CD4-positive, alpha-beta T cell treated with Interferon alpha-2 for 1 hour (primary cell): Measurements from ENCODE around the gene PLEKHM3.
A peak's percentile ranks its signal among the peaks of the same experiment; 100 is the strongest.

ENCODE experiments used
- DNase-seq, 2 donors: peaks; one replicate each; pipeline ENCODE4 v3.0.0-alpha.2; 2020 to 2022

The PLEKHM3 gene

DNA sequence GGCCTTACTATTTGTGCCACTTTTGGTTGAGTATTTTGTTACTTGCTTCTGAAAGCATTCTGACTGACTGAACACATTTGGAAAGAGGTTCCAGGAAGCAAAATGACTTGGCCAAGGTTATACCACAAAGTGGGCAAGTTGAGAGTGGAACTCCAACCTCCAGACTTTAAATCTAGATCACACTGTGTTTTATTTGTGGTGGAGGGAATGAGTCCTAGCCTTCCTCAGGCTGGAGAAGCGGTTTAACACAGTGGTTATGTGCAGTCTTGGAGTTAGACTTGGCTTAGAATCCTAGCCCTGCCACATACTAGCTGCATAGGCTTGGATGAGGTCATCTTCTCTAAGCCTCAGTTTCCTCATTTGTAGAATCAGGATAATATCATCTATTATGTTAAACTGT, 33.4 kb downstream of the PLEKHM3 start:
- no peak for DNase-seq

- no peak for DNase-seq
These were observed 34.5 kb downstream of the PLEKHM3 start for GRCh38 chr2:207990784-207991183.

- DNase-seq: no peak
These were observed 36.4 kb downstream of the PLEKHM3 start for GRCh38 chr2:207988975-207989374.

- DNase-seq: no peak
These were observed 38.2 kb downstream of the PLEKHM3 start for GRCh38 chr2:207987025-207987716.

GRCh38 chr2:207984765-207985480, 40.4 kb downstream of the PLEKHM3 start:
- no peak for DNase-seq

GRCh38 chr2:207983641-207984042, 41.7 kb downstream of the PLEKHM3 start:
- DNase-seq: peak in 1 of 2 donors; percentile 3

DNA sequence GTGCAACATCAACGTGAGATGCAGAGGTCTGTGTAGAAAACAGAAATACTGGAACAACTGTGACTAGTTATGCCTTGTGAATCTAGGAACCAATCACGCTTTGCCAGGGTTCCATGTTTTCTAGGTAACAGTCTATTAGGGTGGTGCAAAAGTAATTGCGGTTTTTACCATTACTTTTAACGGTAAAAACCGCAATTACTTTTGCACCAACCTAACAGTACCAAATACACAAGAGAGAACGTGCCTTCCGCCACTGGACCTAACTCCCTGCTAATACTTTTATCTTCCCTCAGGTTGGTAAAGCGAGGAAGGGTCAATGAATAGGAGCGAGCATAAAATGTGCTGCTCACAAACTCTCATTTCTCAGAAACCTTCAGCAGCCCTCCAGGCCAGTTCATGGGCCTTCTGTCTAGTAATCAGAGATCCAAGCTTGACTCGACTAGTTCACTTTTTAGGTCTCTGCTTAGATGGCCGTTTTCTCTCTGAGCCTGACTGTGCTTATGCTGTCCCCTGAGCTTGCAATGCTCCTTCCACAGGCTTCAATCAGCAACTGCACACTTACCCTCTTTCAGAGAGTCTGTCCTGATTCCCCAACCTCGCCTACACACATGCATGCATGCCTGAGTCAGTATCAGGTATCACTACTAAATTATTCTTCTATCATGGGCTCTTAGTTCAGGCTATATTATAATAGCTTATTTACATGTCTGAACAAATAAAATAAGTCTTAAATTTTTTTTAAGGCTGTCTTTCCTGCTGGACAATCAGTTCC, 47.0 kb downstream of the PLEKHM3 start:
- DNase-seq: no peak

DNA sequence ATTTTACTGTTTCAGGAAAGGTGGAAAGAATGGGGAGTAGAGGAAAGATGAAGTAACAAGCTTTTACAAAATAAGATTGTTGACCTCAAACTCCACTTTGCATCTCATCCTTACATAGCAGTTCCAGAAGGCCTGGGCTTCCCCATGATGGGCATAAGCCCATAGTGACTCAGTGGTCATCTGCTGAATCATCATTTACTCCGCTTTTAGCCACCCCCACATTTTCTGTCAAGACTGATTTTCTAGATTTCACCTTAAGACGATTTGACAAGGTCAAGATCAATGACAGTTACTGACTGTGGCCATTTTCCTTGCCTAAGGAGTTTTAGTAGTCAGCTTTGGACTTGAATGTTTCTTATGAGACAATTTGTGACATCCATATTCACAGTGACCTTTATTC, 49.4 kb downstream of the PLEKHM3 start:
- DNase-seq: no peak

DNA sequence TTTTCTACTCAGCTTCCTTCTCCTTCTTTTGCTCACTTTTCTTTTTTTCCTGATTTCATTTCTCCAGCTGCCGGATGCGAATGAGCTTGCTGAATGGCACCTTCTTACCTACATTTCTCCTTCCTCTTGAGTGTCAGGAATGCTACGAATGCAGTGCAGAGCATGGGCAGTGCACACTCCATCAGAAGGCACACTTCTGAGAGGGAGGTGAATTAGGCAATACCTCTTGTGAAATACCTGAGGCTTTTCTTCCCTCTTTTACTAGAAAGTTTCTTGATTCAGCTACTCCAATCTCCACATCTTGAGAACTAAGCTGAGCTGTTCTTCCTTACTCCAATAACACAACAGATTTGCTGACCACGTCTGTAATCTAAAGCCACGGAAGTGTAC, 51.1 kb downstream of the PLEKHM3 start:
- no peak for DNase-seq

DNA sequence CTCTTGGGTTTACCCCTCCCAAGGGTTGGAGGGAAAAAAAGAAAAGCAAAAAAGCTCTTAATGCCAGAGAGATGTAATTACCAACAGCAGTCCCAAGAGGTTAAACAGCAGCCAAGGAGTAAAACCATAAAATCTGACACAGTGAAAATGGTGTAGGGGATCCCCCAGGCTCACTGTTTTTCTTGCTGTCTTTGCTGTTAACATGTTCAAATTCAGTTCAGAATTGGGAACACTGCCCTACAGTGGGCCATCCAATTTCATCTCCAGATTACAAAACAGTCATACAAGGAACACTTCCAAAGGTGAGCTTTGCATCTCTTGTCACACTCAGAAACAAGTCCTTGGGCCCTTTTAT, 54.5 kb downstream of the PLEKHM3 start:
- DNase-seq: no peak

GRCh38 chr2:207970147-207970825, 55.0 kb downstream of the PLEKHM3 start:
- no peak for DNase-seq

GRCh38 chr2:207969249-207969648, 56.1 kb downstream of the PLEKHM3 start:
- DNase-seq: no peak

DNA sequence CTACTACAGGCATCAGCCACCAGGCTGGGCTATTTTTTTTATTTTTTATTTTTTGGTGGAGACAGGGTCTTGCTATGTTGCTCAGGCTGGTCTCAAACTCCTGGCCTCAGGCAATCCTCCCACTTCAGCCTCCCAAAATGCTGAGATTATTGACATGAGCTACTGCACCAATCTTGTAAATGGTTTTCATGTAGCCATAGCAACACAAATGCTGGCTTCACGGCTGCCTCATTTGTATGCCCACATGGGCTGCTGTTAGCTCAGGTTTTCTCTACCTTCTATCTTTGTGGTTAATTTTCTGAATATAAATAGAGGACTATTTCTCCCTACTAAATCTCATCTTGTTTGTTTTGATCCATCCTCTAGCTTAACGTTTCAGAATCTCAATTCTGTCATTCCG, 58.2 kb downstream of the PLEKHM3 start:
- no peak for DNase-seq

DNA sequence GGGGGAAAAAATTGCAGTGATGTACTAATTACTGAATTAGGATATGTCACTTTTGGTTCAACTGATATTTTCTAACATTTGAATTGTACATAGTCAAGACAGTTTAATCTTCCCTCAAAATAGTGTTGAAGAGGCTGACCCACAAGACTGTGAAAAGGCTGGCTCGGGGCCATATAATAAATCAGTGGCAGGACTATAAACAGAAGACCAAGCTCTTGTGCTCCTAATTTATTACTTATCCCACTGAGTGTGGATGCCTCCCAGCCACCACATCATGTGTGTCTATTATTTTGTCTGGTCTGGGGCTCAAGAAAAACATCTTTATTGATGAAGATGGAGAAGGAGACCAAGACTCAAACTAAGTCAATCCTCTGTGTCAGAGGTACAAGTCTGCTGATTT, 64.4 kb downstream of the PLEKHM3 start:
- no peak for DNase-seq

GRCh38 chr2:207960090-207960489, 65.2 kb downstream of the PLEKHM3 start:
- no peak for DNase-seq

- DNase-seq: no peak
These were observed 68.6 kb downstream of the PLEKHM3 start for GRCh38 chr2:207956771-207957170.

DNA sequence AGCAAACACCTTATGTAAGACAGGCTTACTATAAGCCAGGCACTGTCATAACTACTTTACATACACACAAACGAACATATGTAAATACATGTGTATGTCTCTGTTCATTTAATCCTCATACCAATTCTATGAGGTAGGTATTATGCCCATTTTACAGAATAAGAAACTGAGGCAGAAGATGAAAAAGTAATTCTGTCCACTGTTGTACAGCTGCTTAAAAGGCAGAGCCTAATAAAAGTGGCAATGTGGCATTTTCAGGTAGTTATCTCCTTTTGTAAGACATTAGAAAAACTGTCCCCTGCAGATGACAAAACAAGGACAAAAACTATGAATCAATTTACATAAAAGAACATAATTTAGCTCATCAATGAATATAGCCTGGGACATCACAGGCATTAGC, 69.9 kb downstream of the PLEKHM3 start:
- no peak for DNase-seq

GRCh38 chr2:207953354-207953753, 72.0 kb downstream of the PLEKHM3 start:
- no peak for DNase-seq

- no peak for DNase-seq
These were observed 72.6 kb downstream of the PLEKHM3 start for GRCh38 chr2:207952564-207953345.

DNA sequence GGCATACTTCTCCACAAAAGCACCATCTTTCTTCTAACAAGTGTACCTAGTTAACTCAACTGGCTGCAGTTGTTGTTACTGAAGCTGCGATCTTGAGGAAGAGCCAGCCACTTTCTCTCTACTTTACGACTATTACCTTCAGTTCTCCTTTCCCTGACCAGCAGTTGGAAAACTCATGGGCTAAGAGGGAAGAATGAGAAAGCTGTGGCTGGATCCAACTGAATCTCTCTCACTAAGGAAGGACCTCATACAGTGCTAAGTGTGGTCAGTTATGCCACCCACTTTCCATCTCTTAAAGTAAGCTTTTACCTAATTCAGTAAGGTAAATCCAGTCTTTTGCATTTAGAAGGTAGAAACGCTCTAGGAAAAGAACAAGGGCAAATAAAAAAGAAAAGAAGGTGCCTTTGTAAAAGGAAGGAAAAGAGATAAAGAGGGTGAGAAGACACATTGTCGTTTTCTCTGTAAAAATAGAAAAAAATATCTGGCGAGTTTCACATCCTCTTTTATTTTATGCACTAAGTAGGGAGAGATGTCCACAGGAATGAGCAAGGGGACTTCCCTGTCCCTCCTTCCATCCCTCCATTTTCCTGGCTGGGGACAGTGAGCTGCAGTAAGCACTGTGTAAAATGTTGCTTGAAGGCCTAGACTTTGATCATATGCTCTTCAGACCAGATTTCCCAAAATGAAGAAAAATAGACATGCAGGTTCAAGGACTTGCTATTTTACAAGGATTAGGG, 73.4 kb downstream of the PLEKHM3 start:
- DNase-seq: no peak

GRCh38 chr2:207950761-207951114, 74.6 kb downstream of the PLEKHM3 start:
- DNase-seq: no peak
